Hematopoietic multipotent progenitor cell treated with erythropoietin and hydrocortisone succinate and interleukin-3 and kit ligand, for 6 days (in vitro differentiated cells): Measurements from ENCODE around the gene ITIH4.

Experiments
- DNase-seq: peaks from one replicate; pipeline ENCODE4 v3.0.0-alpha.2; 2015

The ITIH4 gene

DNA sequence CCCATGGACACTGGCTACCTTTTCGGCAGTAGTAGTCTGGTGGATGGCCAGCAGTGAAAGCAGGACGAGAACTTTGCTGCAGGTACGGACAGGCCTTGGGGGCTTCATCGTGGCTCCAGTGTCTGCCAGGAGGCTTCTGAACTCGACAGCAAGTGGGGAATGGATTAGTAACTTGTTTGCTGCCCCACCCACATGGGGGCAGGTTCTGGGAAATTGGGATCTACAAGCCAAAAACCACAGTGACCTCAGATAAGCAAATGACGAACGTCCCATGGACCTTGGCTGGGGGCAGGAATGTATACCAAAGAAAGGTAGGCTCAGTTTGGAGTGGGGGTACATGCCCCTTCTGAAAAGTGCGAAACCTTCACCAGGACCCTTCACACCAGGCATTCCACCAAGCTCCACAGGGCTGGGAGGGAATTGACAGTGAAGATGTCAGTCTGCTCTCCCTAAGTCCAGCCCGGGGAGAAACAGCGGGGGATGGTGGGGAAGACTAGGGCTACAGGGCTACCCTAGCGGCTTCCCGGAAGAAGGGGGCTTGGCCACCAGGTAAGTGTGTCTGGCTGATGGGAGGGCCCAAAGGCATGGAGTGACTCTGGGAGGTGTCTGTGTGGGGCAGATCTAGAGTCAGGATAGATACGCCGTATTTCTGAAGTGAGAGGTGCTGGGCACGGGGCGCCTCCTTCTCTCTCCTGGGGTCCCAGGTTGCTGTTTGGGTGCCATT, at the start of gene ITIH4:
Gene ITIH4 (minus strand): TSS at position 138 of the 724 bp plus-strand sequence. CDS start 30 bp downstream, at position 108.
- DNase-seq: peak; percentile 40

GRCh38 chr3:52880047-52880446, 49.6 kb upstream of the ITIH4 start:
- no peak for DNase-seq

- no peak for DNase-seq
Observed at GRCh38 chr3:52879581-52879980, 49.1 kb upstream of the ITIH4 start.

DNA sequence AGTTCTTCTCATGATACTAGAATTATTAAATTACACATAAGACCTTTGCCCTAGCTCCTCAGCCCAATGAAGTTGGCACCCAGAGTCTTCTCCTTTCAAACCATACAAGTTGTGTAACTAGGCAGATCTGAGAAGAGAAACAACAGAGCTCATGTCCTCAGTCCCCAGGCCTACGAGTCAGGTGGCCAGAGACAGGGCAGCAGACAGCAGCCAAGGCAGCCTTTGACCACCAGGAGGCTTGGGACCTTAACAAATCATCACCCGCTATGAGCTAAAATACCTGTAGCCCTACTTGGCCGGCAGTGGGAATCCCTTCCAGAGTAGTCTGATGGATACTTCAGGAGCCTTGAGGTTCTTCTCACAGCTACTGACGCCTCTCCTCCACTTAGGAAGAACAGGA, 48.6 kb upstream of the ITIH4 start:
- no peak for DNase-seq

- no peak for DNase-seq
Observed at GRCh38 chr3:52877085-52877484, 46.6 kb upstream of the ITIH4 start.

DNA sequence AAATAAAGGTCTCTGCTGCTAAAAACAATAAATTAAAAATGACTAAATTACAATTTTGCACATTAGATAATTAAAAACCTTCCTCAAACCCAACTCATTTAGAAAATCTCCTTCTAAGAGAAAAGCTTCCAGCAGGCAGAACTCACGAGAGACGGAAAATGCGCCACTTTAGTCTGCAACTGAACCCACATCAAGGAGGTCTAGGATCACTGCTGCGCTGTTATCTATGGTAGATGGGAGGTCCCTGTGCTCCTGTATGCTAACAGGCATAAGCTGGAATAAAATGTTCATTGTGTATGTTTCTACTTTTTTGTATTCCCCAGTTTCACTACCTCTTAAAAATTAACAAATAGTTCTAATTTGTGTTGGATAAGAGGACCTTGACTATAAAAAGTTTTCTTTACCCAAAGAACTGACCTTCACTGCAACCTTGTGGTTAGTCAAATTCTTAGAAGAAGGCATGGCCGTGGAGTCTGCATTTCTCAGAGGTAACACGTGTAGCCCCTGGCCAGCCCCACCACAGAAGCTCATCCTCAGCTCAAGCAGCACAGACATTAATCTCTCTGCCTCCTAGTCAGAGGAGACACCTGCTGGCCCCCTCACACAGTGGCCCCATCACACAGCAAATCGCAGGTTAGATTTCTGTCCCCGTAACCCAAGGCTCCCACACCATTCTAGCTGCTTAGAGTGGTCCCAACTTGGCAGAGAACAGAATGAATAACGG, 44.6 kb upstream of the ITIH4 start:
- DNase-seq: no peak

DNA sequence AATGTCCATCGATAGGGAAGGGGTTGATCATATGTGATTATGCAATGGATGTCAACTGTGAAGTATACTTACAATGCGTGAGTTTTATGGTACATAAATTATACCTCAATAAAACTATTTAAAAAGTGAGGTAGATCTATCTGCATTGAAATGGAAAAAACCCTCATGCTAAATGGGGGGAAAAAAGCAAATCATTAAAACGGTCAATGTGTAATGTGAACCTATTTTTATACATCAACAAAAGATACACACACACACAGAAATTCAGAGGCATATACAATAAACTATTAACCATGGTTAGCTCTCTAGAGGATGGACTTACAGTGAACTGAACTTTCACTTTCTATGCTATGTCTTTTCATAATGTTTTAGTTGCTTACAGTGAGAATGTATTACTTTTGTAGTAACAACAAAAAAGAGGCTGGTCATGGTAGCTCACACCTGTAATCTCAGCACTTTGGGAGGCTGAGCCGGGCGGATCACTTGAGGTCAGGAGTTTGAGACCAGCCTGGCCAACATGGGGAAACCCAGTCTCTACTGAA, 43.8 kb upstream of the ITIH4 start:
- DNase-seq: no peak

- DNase-seq: peak; percentile 27
Observed at GRCh38 chr3:52873433-52874159, 43.1 kb upstream of the ITIH4 start.

- no peak for DNase-seq
Observed at GRCh38 chr3:52872245-52872644, 41.8 kb upstream of the ITIH4 start.

GRCh38 chr3:52871761-52872160, 41.3 kb upstream of the ITIH4 start:
- DNase-seq: no peak

- DNase-seq: no peak
Observed at GRCh38 chr3:52870471-52870870, 40.0 kb upstream of the ITIH4 start.

GRCh38 chr3:52866427-52866826, 36.0 kb upstream of the ITIH4 start:
- DNase-seq: no peak

DNA sequence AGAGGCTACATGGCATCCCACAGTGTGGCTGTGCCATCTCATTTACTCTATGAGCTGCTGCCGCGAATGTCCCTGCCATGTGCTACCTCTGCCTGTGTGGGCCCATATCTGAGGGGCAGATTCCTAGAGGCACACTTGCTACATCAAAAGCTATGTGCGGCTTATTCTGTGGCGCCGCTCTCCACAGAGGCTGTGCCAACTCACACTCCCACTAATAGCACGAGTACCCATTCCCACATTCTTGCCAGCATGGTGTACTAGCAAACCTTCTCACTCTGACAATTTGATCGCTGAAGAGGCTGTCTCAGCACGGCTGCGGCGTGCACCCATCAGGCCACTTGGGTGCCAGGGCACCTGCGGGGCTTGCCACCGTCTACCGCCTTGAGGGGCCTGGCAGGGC, 35.5 kb upstream of the ITIH4 start:
- DNase-seq: no peak

- DNase-seq: no peak
Observed at GRCh38 chr3:52860424-52860768, 29.9 kb upstream of the ITIH4 start.

DNA sequence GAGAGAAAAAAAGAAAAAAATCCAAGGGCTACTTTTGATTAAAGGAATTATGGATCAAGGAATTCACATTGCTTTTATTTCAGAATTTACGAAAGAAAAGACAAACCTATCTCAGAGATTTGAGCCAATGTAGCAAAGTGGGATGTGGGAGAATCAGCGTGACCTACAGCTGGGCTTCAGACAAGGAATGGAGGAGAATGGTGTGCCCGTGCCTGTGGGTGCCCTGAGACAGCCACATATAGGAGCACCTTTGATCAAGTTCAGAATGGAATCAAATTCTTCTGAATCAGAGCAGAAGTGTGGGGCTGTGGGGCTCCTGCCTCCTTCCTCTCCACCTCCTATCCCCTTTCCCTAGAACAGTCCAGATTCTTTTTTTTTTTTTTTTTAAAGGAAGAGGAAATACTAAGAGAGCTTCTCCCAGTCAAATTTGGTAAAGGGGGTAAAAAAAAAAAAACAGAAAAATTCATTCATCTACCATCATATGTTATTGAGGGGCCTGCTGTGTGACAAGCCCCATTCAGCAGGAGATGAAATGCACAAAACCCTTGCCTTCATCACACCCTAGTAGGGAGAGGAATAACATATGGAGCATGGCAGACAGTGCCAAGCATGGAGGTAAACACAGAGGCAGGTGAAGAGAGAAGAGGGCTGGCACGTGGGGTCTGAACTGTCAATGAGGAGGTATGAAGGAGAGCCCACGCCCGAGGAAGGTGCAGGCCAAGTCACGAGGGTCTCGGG, 29.4 kb upstream of the ITIH4 start:
- DNase-seq: no peak

DNA sequence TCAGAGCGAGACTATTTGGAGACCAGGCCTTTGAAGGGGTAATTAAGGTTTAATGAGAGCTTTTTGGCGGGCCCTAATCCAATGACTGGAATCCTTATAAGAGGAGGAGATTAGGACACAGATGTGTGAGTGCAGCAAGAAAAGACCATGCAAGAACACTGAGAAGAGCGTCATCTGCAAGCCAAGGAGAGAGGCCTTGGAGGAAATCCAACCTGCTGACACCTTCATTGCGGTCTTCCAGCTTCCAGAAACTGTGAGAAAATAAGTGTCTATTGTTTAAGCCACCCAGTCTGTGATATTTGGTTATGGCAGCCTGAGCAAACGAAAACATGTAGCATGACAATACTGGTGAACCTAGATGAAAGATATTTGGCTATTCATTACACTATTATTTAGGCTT, 27.4 kb upstream of the ITIH4 start:
- no peak for DNase-seq

DNA sequence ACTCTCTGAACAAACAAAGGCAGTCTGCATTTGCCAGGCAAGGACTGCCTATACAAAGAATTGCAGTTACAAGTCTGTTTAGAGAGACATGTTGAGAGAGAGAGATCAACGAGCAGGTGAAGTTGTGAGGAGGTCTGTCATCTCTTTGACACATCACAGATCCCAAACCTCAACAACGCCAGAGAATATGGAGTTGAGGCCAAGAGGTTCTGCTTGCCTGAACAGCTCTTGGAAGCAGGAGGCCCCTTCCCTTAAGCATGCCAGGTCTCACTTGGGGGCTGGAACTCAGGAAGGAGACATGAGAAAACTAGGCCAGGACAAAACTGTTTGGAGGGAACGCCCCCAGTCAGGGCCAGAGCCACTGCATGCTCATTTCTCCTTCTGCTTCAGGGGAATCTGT, 26.7 kb upstream of the ITIH4 start:
- no peak for DNase-seq

GRCh38 chr3:52856666-52857065, 26.2 kb upstream of the ITIH4 start:
- no peak for DNase-seq

DNA sequence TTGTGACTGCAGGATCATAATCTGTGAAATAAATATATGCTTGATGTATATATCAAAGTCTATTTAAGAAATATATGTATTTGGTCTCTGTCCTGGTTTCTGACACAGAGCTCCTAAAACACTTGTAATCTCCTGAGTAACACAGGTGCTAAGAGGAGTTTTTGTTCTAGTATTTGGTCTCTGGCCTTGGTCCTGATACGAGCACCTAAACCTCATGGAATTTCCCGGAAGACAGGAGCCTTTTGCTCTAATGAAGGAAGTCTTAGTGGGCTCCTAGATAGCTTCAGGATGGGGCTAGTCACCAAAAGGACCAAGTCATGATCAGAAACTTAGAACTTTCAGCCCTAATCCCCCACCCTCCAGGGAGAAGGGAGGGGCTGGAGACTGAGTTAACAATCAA, 23.5 kb upstream of the ITIH4 start:
- DNase-seq: no peak

GRCh38 chr3:52852419-52852818, 21.9 kb upstream of the ITIH4 start:
- DNase-seq: no peak

DNA sequence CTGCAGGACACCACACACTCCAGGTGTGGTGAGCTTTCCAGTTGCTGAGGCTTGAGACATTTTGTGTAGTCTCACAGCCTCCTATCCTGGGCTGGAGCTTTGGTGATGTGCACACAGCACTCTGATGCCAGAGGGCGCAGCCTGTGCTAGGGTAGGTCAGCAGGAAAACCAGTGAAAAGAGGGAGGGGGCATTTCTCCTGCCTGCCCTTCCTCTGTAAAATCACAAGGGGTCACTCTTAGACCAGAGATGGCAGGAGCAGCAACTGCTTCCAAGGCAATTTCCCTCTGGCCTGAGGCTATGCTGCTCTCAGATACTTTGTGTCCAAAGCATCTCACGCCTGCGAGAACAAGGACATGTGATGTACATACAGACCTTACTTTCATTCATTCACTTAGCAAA, 20.9 kb upstream of the ITIH4 start:
- peak; percentile 77 for DNase-seq

DNA sequence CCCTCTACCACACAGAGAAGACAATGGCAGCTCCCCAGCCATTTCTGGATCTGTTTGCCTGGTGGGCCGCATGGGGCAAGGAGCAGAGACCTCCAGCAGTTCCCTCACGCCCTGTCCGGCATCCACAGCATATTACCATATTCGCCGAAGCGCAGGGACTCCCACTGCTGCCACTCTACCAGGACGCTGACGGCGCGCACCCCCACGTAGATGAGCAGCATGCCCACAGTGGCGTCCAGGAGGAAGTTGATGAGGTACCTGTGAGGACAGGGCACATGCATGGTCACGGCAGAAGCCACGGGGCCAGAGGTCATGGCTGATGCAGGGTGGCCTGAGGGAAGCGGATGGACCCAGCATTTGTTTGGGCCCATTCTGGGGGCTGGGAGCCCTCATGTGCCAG, 19.2 kb upstream of the ITIH4 start:
- no peak for DNase-seq

DNA sequence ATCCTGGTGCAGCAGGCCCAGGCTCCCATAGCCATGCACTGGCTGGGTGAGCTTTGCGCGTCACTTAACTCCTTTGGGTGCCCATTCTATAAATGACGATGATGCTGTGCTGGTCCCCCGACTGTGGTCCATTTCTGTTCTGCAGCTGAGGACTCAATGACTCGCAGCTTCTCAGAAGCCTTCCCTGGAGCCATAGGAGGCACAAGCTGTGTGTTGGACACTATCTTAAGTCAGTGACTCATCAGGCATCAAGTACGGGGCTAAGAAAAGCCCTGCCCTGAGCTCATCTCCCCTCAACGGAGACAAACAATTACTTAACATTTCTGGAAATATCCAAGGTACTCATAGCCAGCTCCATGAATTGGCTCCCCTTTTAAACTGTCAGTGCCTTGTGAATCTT, 18.1 kb upstream of the ITIH4 start:
- DNase-seq: no peak
